ENCODE data around the gene C11orf16. TPM values are rescaled to one million over a fixed set of nuclear protein-coding genes. Genes with fewer than 3 reads are reported as not detected.

The C11orf16 gene
- total and polyA plus RNA-seq, 3 donors from 2014 or later = 1.4 to 5.9 (median 1.7) TPM

- Histone ChIP-seq H3K4me3 (no peak overlapping the region), H3K27ac (no peak overlapping the region), H3K9me3 (no peaks in the 10 kb centered on the region), H3K27me3 (no peaks in the 10 kb centered on the region), H3K4me1 (no peaks in the 10 kb centered on the region), H3K36me3 (ENCODE audit: low read depth, missing control alignments) (no peaks in the 10 kb centered on the region)
- 72 to 85% methylated on average over 9 of the region's 9 CpGs for WGBS, 2 donors
- TF ChIP-seq CTCF (IDR thresholded peaks at IDR 0.05) = no peak
- no peak for TF ChIP-seq POLR2A (IDR thresholded peaks at IDR 0.05)
- intact Hi-C loops (cut with DNase I; ENCODE audit: low total_unique reads) = no loop called here
- DNase-seq = no peak
These were observed 3.6 kb downstream of the C11orf16 start for GRCh38 chr11:8928981-8929615.

- no peak overlapping the region for H3K27ac ChIP-seq
- no peaks in the 10 kb centered on the region for H3K36me3 ChIP-seq (ENCODE audit: low read depth, missing control alignments)
- intact Hi-C loops (cut with DNase I; ENCODE audit: low total_unique reads) = no loop called here
- H3K9me3 ChIP-seq = no peaks in the 10 kb centered on the region
- TF ChIP-seq POLR2A (IDR thresholded peaks at IDR 0.05) = no peak
- TF ChIP-seq CTCF (IDR thresholded peaks at IDR 0.05) = no peak
- 93 to 95% methylated on average over 4 of the region's 4 CpGs for WGBS, 2 donors
- no peak for DNase-seq
- no peak overlapping the region for H3K4me3 ChIP-seq
- no peaks in the 10 kb centered on the region for H3K4me1 ChIP-seq
- H3K27me3 ChIP-seq = no peaks in the 10 kb centered on the region
These were observed 4.5 kb downstream of the C11orf16 start for GRCh38 chr11:8928205-8928604.

GRCh38 chr11:8927233-8927632 lies 5.5 kb downstream of the C11orf16 start:
- intact Hi-C loops (cut with DNase I; ENCODE audit: low total_unique reads) = no loop called here
- TF ChIP-seq CTCF (IDR thresholded peaks at IDR 0.05) (no peak), POLR2A (IDR thresholded peaks at IDR 0.05) (no peak)
- WGBS, 2 donors = 87% methylated on average over 5 of the region's 5 CpGs
- Histone ChIP-seq H3K36me3 (ENCODE audit: low read depth, missing control alignments) (no peaks in the 10 kb centered on the region), H3K9me3 (no peaks in the 10 kb centered on the region), H3K4me3 (no peak overlapping the region), H3K27me3 (no peaks in the 10 kb centered on the region), H3K4me1 (no peaks in the 10 kb centered on the region), H3K27ac (no peak overlapping the region)
- DNase-seq = no peak

GRCh38 chr11:8926236-8926635 lies 6.5 kb downstream of the C11orf16 start:
- H3K36me3 ChIP-seq (ENCODE audit: low read depth, missing control alignments) = no peaks in the 10 kb centered on the region
- no peaks in the 10 kb centered on the region for H3K27me3 ChIP-seq
- no peaks in the 10 kb centered on the region for H3K9me3 ChIP-seq
- intact Hi-C loops (cut with DNase I; ENCODE audit: low total_unique reads) = no loop called here
- DNase-seq = no peak
- H3K27ac ChIP-seq = no peak overlapping the region
- H3K4me3 ChIP-seq = no peak overlapping the region
- no peaks in the 10 kb centered on the region for H3K4me1 ChIP-seq
- 78 to 94% methylated on average over 5 of the region's 5 CpGs for WGBS, 2 donors
- TF ChIP-seq CTCF (IDR thresholded peaks at IDR 0.05) (no peak), POLR2A (IDR thresholded peaks at IDR 0.05) (no peak)

- no peak overlapping the region for H3K27ac ChIP-seq
- no peak for TF ChIP-seq CTCF (IDR thresholded peaks at IDR 0.05)
- no peak for TF ChIP-seq POLR2A (IDR thresholded peaks at IDR 0.05)
- H3K36me3 ChIP-seq (ENCODE audit: low read depth, missing control alignments) = no peaks in the 10 kb centered on the region
- H3K4me3 ChIP-seq = no peak overlapping the region
- WGBS, 2 donors = 85 to 94% methylated on average over 5 of the region's 5 CpGs
- H3K27me3 ChIP-seq = no peaks in the 10 kb centered on the region
- DNase-seq = no peak
- no peaks in the 10 kb centered on the region for H3K4me1 ChIP-seq
- H3K9me3 ChIP-seq = no peaks in the 10 kb centered on the region
- intact Hi-C loops (cut with DNase I; ENCODE audit: low total_unique reads) = no loop called here
These were observed 7.0 kb downstream of the C11orf16 start for GRCh38 chr11:8925711-8926110.
